NCI-H187 treated with DMSO at 0.1 percent for 48 hours (cell line): ENCODE data around the gene ARHGAP15.

Experiments used
- DNase-seq: peaks from one replicate; lab custom pipeline; 2025; lab: John Stamatoyannopoulos, UW

ARHGAP15 gene

DNA sequence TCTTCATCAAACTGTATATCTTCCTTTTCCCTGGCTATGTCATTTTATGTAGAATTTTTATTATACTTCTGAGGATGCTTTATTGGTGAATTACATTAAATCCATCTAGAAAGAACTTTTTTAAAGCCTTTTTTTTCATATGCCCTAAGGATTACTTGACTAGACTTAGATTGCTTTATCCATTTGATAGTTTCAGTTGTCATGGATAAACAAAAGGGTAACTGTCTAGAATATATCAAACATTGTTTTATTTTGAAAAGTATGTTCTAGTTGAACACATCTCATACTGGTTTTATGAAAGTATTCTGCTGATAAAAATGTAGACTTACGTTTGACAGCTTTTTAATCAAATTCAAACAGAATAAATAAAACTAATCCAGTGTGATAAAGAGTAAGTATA is 639.8 kb downstream of the ARHGAP15 start:
- no peak for DNase-seq

DNA sequence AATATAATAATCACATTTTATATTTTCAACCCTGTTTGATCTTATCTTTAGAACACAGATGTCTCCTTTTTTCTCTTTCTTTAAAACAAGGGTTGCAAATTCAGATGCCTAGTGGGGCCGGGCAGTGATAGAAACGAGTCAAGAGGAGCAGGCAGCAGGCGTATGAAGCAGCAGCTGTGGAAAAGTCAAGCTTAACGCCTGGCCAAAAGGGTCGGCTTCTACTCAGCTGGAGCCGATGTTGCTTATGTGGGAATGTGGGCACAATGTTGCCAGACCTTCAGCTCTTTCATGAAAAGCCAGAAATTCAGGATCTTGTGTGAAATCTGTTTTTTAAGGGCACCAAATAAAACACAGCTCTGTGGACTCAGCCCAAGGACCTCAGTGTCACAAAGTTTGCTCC is 642.7 kb downstream of the ARHGAP15 start:
- no peak for DNase-seq

DNA sequence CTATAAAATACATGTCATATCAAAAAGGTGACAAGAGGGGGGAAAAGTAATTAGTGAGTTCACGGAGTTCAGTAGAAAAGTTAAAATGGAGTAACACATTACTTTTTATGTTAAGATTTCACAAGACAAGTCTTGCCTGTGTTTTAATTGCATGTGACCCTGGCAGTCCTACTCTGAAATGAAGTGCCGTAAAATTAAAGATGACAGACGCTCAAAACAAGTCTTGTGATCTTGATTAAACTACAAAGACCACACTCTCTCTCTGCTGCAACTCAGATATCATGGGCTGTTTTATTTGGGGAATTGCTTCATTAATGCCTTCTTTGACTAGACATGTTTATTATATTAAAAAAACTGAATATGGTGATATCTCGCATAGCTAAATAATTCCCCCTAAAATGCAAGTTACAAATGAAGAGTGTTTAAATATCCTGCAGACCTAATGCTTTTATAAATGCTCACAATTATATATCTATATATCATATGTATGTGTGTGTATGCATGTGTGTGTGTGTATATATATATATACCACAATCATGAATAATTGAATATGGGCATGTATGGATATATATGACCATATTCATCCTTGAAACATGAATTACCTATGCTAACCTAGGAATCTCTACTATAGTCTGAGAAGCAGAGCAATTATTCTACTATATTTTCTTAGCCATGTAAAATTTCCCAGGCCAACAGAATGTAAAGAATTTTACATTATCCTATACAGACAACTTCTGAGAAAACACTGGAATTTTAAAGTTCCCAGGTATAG is 647.5 kb downstream of the ARHGAP15 start:
- DNase-seq = no peak

DNA sequence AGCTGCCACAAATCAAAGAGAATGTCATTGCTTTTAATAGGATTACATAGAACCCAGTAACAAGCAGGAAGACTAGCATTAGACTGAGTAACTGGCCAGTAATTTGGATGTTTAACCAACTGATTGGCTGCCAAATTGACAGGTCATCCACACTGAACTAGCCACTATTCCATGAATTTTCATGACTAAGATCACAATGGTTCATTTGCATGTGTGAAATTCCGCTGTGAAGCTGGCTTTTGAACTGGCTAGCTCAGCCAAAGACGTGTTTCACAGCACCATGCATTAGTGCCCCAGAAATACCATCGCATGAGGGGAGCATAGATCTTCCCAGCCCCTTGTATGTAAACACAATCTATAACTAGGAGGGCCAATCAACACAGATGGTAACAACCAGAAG is 649.8 kb downstream of the ARHGAP15 start:
- no peak for DNase-seq

DNA sequence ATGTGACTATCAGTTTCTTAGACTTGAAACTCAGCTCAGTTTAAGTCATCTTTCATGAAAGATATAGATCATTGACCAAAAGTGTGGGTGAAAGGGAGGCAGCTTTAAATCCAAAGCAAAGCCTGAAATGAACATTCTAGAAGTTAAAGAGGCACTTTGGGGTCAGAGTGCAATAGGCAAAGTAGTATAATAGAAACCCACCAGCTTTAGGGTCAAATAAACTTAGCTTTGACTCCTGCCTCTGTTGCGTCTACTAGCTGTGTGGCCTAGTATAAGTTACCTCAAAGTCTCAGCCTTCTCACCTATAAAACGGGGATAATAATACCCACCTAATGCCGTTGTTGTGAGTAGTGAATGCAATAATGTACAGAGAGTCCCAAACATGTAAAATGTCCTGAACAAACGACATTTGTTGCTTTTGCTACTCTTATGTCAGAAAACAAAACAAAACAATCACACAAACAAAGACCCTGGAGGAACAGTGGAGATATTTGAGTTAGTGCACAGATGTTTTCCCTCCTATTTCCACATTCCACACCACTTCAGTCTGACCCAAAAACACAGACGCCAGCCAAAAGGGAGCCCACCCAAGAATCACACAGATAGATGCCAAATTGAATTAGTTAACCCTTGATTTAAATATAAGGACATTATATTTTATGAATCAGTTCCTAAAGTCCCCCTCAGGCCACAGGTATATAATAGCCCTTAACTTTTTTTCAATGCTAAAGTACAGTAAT is 657.0 kb downstream of the ARHGAP15 start:
- no peak for DNase-seq

DNA sequence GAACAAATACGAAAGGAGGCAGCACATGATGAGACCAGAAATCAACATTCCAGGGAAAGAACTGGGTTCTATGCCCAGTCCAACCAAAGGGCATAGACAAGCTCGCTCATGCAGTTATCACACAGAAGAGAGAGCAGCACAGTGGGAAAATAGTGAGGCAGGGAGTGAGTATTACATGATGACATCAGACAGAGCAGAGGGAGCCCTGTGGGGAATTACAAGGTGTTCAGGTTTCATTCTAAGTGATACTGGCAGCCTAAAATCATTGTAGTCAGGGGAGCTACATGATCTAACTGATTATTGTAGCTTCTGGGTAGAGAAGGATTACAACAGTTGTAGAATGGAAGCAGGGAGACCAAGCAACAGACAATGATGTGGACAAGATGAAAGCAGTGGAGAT is 658.5 kb downstream of the ARHGAP15 start:
- DNase-seq = no peak

DNA sequence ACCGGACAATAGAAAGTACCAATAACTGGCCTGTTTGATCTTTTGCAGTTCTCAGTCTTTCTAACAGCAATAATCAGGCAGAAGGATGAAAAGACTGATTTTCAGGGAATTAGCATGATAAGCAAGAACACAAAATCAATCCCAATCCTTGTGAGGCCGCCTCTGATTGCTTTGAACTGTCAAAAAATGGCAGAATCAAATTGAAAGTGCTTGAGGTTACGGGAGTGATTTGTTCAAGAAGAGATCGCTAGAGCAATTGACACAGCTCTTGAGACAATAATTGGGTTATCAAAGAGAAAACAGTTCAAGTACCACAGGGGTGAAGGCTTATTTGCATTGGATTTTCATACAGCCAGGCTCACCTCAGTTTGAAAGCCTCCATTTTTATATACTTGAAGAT is 663.4 kb downstream of the ARHGAP15 start:
- no peak for DNase-seq

DNA sequence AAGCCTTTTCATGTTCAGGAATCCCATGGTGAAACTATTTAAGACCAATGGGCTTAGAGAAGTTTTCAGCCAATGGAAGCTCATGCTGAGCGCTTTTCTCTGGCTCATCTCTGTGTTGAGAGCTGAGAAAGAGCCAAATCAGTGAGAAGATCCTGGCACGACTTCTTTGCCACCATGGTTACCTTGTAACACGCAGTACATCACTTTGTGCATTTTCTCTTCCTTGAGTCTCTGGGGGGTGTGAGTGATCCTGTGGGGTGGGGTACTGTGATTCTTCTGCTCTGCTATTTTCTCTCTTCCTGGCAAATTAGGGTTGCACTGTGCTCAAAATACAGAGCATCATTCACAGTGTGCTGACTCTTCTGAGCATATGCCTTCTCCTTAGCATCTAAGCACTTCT is 664.2 kb downstream of the ARHGAP15 start:
- no peak for DNase-seq

DNA sequence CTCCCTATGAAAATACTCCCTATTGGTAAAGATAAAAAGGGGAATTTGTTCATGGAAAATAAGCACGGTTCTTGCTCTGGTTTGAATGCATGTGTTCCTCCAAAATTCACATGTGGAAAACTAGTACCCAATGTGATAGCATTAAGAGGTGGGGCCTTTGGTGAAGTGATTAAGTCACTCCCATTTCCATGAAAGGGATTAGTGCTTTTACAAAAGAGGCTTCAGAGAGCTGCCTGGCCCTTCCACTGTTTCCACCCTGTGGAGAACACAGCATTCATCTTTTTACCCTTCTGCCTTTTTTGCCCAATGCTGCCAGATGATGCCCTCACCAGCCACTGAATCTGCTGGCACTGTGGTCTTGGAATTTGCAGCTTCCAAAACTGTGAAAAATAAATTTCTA is 666.8 kb downstream of the ARHGAP15 start:
- no peak for DNase-seq

DNA sequence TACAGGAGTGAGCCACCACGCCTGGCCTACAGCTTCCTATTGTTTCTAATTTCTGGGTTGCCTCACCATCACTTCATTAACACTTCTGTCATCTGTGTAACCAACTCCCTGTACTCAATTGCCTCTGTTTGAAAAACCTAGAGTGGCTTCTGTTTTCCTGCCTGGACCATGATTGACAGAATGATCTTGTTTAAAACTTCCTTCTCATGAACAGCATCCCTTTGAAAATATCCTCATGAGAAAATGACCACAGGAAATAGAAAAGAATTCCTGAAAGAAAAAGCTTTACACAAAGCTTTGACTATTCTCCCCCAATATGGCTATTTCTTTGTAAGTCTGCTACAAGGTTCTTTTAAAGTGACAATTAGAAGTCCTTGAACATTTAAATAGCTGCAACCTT is 672.3 kb downstream of the ARHGAP15 start:
- DNase-seq = no peak

DNA sequence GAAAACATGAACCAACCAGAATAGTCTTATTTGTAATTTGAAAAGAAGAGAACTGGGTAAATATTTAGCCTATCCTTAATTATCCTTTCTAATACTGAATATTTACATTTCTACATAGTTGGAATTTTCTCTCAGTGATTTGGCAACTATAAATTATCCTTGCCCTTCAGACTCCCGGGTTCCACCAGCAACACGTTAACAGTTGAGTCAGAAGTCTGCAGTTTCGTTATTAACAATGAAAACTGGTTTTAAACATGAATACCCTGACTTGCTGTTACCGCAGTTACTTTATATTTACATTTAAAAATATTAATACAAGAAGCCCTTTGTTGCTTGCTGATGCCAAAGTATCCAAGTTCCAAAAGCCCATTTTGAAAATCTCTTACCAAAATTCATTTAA is 673.0 kb downstream of the ARHGAP15 start:
- no peak for DNase-seq

DNA sequence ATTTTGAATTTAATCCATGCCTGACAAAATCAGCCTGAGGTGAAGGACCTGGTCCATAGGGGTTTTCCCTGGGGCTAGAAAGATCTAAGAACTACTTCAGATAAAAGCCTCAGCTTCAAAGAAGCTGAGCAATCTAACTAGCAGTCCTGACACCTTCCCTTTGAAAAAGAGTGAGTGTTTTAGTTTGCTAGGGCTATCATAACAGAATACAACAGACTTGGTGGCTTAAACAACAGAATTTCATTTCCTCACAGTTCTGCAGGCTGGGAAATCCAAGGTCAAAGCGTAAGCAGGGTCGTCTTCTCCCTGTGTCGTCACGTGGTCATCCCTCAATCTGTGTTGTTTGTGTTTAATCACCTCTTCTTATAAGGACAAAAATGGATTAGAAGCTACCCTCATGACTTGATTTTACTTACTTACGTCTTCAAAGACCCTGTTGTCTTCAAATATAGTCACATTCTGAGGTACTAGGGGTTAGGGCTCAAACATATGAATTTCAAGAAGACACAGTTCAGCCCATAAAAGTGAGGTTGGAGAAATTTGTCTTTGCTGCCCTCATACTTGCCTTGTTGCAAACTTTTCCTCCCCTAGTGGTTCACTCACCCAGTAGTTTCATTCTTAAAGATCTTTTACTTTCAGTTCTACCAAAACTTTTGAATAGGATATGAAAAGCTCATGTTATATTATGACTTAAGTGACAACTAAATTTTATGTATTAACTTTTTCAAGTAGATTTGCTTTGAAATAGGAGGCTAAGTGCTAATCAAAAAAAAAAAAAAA is 673.8 kb downstream of the ARHGAP15 start:
- DNase-seq = no peak

DNA sequence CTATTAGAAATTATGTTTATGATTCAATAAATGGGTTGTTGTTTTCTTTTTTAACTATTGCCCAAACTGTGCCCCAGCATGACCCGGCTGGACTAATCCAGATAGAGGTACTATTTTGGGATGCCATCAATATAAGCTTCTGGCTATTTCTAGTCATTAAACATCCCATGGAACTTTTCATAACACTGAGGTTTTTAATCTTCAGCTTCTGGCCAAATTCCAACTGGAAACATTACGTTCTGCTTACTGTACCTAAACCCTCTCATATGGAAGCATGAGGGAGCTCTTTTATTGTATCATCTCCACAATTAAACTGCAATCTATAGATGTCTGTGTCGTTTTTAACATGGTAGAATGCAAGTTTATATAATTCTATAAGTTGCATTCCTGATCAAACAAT is 674.7 kb downstream of the ARHGAP15 start:
- DNase-seq = no peak

DNA sequence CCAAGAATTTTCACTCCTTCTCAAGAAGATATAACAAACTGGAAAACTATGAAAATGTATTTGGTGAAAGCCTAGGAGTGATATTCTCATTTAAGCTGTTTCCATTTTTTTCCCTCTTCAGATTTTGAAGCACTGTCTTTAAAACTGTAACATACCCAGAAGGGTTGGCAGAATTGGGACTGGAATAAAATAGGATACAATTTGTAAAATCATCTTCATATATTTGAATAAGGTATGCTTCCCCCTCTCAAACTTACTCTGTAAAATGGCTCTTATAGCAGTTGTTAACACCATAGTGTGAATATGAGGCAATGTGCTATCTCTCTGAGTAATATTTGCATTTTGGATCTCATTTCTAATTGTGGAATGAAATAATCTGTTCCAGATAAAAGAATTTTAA is 676.4 kb downstream of the ARHGAP15 start:
- no peak for DNase-seq

DNA sequence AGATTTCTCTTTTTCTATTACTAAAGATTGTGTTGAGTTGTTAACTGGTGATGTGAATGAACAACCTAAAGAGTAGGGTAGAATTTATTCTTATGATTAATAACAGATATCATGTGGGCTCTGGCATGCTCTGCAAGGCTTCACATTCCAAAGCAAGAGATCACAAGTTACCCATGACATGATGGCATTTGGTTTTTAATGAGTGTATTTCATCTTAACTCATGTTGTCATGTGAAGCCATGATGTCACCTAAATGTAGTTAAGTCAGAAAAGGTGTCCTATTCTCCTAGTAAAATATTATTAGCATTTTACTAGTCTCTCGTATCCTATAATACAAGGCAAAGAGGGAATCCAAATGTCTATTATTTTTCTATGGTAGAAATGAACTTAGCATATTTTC is 678.0 kb downstream of the ARHGAP15 start:
- DNase-seq = no peak

DNA sequence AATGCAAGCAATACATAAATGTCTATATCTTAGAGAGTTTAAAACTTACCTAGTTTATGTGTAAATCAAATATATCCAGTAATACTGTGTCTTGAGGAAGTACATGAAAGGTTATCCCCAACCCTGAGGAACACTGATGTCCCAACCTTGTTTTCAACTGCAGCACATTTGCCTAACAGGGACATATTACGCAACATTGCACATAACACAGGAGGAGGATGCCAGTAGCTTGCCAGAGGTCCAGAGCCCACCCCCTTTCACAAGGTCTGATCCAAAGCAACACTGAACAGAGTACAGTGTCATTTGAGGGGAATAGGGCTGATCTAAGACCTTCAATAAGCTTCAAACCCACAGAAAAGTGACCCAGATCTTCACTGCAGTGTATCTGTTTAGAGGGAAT is 678.5 kb downstream of the ARHGAP15 start:
- DNase-seq = no peak

DNA sequence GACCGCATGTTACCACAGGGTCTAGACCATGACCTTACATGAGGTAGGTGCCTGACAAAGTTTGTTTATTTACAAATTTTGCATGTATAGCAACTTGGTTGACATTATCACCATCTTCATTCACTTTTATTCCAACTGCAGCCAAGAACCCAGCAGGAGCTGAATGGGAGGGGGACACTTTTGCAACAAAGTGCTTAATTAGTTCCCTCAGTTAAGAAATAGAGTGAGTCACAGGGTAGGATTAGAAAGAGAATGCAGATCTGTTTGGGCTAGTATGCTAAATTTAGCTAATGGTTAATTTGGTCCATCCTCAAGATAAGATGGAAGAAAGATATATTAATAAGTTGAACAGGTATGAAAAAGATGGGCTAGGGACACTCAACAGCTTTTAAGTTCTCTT is 678.9 kb downstream of the ARHGAP15 start:
- DNase-seq = no peak

DNA sequence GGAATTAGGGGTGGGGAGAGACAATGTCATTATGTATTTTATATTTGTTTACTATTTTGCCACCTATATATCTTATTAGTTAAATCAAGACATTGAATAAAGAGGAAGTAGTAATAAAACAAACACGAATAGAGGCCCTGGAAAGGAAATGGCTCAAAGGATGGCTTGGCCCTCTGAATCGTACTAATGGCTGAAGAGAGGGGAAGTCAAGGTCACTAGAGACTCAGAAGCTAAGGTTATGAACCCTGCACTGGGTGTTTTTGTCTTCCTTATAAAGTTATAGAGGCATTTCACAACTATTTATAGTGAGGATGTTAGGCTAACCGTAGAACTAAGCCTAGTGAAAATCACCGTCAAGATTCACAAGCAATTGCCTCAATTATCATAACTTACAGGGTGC is 685.9 kb downstream of the ARHGAP15 start:
- no peak for DNase-seq

DNA sequence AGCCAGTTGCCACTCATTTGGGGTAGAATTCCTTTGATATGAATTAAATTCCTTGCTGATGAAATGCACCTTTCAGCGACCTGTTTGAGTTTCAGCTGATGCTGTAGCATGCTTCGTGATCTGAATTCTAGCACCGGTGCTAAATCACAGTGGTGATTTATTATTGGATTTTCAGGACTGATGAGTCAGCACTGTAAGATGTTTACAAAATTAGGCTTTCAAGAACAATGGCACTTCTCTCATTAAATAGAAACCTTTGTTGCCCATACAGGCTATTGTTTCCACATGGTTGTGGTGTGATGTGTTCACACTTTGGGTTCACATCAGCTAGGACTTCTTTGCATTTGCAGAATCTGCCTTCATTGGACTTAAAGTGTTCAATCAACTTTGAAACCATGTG is 687.7 kb downstream of the ARHGAP15 start:
- no peak for DNase-seq
